ENCODE results near the gene RFFL.
A peak's percentile ranks its signal among the peaks of the same experiment; 100 is the strongest.

RFFL gene

GRCh38 chr17:35088881-35089585 lies 25.5 kb upstream of the RFFL start (continued):
- TF ChIP-seq PRDM4 (tag by site-specific recombination; IDR thresholded peaks at IDR 0.05) (no peak), ZNF266 (tag by site-specific recombination; IDR thresholded peaks at IDR 0.05; ENCODE audit: low read depth) (no peak), ZBTB1 (tag by site-specific recombination; IDR thresholded peaks at IDR 0.05) (no peak), ZXDB (tag by site-specific recombination; IDR thresholded peaks at IDR 0.05) (no peak), SCRT1 (tag by site-specific recombination; IDR thresholded peaks at IDR 0.05; ENCODE audit: borderline replicate concordance) (no peak), ZNF660 (tag by site-specific recombination; IDR thresholded peaks at IDR 0.05) (peak; percentile 60; the same call in 1 of the 2 replicates), ZNF707 (tag by site-specific recombination; IDR thresholded peaks at IDR 0.05) (no peak), ZNF2 (tag by site-specific recombination; IDR thresholded peaks at IDR 0.05) (no peak), ZNF362 (tag by site-specific recombination; IDR thresholded peaks at IDR 0.05) (no peak), KLF10 (tag by site-specific recombination; IDR thresholded peaks at IDR 0.05) (0 out of 2 replicates have a peak, but pooled peaks have one; percentile 23), ZNF521 (tag by site-specific recombination; IDR thresholded peaks at IDR 0.05) (no peak), ZNF19 (tag by site-specific recombination; IDR thresholded peaks at IDR 0.05; ENCODE audit: low read depth) (no peak), MZF1 (tag by site-specific recombination; IDR thresholded peaks at IDR 0.05; ENCODE audit: borderline replicate concordance) (0 out of 2 replicates have a peak, but pooled peaks have one; percentile 16), ZNF341 (tag by site-specific recombination; IDR thresholded peaks at IDR 0.05; ENCODE audit: low read depth) (no peak), ZNF704 (tag by site-specific recombination; IDR thresholded peaks at IDR 0.05) (no peak)
- TF ChIP-seq, protein P1, sequence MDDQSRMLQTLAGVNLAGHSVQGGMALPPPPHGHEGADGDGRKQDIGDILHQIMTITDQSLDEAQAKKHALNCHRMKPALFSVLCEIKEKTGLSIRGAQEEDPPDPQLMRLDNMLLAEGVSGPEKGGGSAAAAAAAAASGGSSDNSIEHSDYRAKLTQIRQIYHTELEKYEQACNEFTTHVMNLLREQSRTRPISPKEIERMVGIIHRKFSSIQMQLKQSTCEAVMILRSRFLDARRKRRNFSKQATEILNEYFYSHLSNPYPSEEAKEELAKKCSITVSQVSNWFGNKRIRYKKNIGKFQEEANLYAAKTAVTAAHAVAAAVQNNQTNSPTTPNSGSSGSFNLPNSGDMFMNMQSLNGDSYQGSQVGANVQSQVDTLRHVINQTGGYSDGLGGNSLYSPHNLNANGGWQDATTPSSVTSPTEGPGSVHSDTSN (CRISPR knock-in tag; IDR thresholded peaks at IDR 0.05): 0 out of 2 replicates have a peak, but pooled peaks have one; percentile 46
- TF ChIP-seq, protein P2, sequence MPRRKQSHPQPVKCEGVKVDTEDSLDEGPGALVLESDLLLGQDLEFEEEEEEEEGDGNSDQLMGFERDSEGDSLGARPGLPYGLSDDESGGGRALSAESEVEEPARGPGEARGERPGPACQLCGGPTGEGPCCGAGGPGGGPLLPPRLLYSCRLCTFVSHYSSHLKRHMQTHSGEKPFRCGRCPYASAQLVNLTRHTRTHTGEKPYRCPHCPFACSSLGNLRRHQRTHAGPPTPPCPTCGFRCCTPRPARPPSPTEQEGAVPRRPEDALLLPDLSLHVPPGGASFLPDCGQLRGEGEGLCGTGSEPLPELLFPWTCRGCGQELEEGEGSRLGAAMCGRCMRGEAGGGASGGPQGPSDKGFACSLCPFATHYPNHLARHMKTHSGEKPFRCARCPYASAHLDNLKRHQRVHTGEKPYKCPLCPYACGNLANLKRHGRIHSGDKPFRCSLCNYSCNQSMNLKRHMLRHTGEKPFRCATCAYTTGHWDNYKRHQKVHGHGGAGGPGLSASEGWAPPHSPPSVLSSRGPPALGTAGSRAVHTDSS (tag by site-specific recombination; IDR thresholded peaks at IDR 0.05): no peak

GRCh38 chr17:35088356-35088880 lies 24.9 kb upstream of the RFFL start:
- 0 out of 2 replicates have a peak, but pooled peaks cover 3% of the 10 kb centered on the region for H3K4me1 ChIP-seq (ENCODE audit: control insufficient read depth, insufficient read depth, low read length)
- CTCF ChIA-PET: interaction anchor here (1.3 to 1.4 kb wide), 2 partner anchors 32 to 53 kb away, joined by 3 to 9 read pairs; partner anchors contain the start of gene NLE1
- peak overlapping the region; percentile 81 for H3K27ac ChIP-seq (ENCODE audit: extremely low read depth, low read depth, low read length)
- no peaks in the 10 kb centered on the region for H3K9me3 ChIP-seq (ENCODE audit: control insufficient read depth, insufficient read depth, low read depth, low read length)
- H3K36me3 ChIP-seq (ENCODE audit: control insufficient read depth in 2 of 2, insufficient read depth in 1 of 2, low read length in 2 of 2): no peaks in the 10 kb centered on the region; a peak in 1 of 3 replicates
- POLR2A ChIA-PET: interaction anchor here (0.6 to 0.8 kb wide), 2 partner anchors 25 to 48 kb away, joined by 4 to 5 read pairs; partner anchors contain the start of gene RFFL
- H3K4me3 ChIP-seq (ENCODE audit: low read depth, low read length): peak overlapping the region; percentile 56
- TF ChIP-seq ZNF48 (tag by site-specific recombination; IDR thresholded peaks at IDR 0.05) (no peak), ZNF777 (tag by site-specific recombination; IDR thresholded peaks at IDR 0.05; ENCODE audit: borderline replicate concordance) (peak; percentile 64; the same call in 1 of the 2 replicates), KLF7 (tag by site-specific recombination; IDR thresholded peaks at IDR 0.05; ENCODE audit: borderline replicate concordance) (no peak), ZNF335 (tag by site-specific recombination; conservative IDR thresholded peaks at IDR 0.05) (peak; percentile 94), ZNF621 (tag by site-specific recombination; IDR thresholded peaks at IDR 0.05) (no peak), ZNF132 (tag by site-specific recombination; IDR thresholded peaks at IDR 0.05; ENCODE audit: borderline replicate concordance) (no peak), ZNF521 (tag by site-specific recombination; IDR thresholded peaks at IDR 0.05) (no peak), ZNF701 (tag by site-specific recombination; IDR thresholded peaks at IDR 0.05) (no peak), GLIS1 (tag by site-specific recombination; IDR thresholded peaks at IDR 0.05) (no peak; the same call in 1 of the 2 replicates), SCRT1 (tag by site-specific recombination; IDR thresholded peaks at IDR 0.05; ENCODE audit: borderline replicate concordance) (no peak)
- TF ChIP-seq, protein P3, sequence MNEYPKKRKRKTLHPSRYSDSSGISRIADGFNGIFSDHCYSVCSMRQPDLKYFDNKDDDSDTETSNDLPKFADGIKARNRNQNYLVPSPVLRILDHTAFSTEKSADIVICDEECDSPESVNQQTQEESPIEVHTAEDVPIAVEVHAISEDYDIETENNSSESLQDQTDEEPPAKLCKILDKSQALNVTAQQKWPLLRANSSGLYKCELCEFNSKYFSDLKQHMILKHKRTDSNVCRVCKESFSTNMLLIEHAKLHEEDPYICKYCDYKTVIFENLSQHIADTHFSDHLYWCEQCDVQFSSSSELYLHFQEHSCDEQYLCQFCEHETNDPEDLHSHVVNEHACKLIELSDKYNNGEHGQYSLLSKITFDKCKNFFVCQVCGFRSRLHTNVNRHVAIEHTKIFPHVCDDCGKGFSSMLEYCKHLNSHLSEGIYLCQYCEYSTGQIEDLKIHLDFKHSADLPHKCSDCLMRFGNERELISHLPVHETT (tag by site-specific recombination; IDR thresholded peaks at IDR 0.05): no peak
